OCI-LY7 (cell line): ENCODE results near the gene UBE2M. TPM values are rescaled to one million over a fixed set of nuclear protein-coding genes. Genes with fewer than 3 reads are reported as not detected.
"Not testable (repeated sequence)": the region's sequence is repeated elsewhere in the genome, so short reads cannot be mapped to it uniquely, and the experiment has no call there.

Experiments
- BruUV-seq: library from RNA; stranded (reverse); fragments of 400-500 nt; replicated peaks from 2 replicates; lab custom pipeline; 2021; lab: Mats Ljungman, UMichigan
- CTCF ChIA-PET: fragments of 300-600 bp; sonication (Branson Sonifier 250); formaldehyde crosslinking; loops from one replicate; lab custom pipeline; 2022; ENCODE audit warnings: antibody characterized with exemption; ENCODE audit not compliant: unreplicated experiment; lab: Charles Lee
- POLR2A ChIA-PET: fragments of 300-600 bp; sonication (Branson Sonifier 250); formaldehyde crosslinking; loops from one replicate; lab custom pipeline; 2022; ENCODE audit warnings: antibody characterized with exemption; lab: Charles Lee
- DNase-seq: peaks from one replicate; pipeline ENCODE4 v3.0.0-alpha.2; 2015; ENCODE audit warnings: low spot score
- H2AFZ ChIP-seq: fragments of 200-600 bp; sonication (generic), shearing (Covaris generic); 2 replicates; pipeline ENCODE4 v1.6.1; 2014; ENCODE audit warnings: mild to moderate bottlenecking, antibody characterized with exemption, low read length, moderate library complexity
- H3K27ac ChIP-seq: fragments of 200-600 bp; sonication (generic); 2 replicates; pipeline ENCODE4 v1.5.1; 2014; ENCODE audit warnings: mixed run types, low read depth, mild to moderate bottlenecking, moderate library complexity, low read length, inconsistent platforms; ENCODE audit not compliant: poor library complexity, severe bottlenecking
- H3K36me3 ChIP-seq: fragments of 200-600 bp; sonication (generic); 2 replicates; pipeline ENCODE4 v1.6.1; 2014; ENCODE audit warnings: mild to moderate bottlenecking, antibody characterized with exemption, low read length, moderate library complexity, mixed read lengths; ENCODE audit not compliant: insufficient read depth
- H3K4me1 ChIP-seq: fragments of 200-600 bp; sonication (generic); 2 replicates; pipeline ENCODE4 v1.5.1; 2014; ENCODE audit warnings: mild to moderate bottlenecking, low read length; ENCODE audit not compliant: insufficient read depth, poor library complexity, severe bottlenecking
- H3K4me2 ChIP-seq: fragments of 200-600 bp; sonication (generic); 2 replicates; pipeline ENCODE4 v1.6.1; 2014; ENCODE audit warnings: mild to moderate bottlenecking, low read length
- H3K4me3 ChIP-seq: fragments of 200-600 bp; sonication (generic); 2 replicates; pipeline ENCODE4 v1.5.1; 2014; ENCODE audit warnings: mild to moderate bottlenecking, low read depth, low read length; ENCODE audit not compliant: poor library complexity, severe bottlenecking
- H3K79me2 ChIP-seq: fragments of 200-600 bp; sonication (generic); 2 replicates; pipeline ENCODE4 v1.6.1; 2016; ENCODE audit warnings: low read depth, mild to moderate bottlenecking, low read length, moderate library complexity, mixed read lengths; ENCODE audit not compliant: insufficient read depth
- H3K9me2 ChIP-seq: fragments of 200-600 bp; sonication (generic); 2 replicates; pipeline ENCODE4 v1.6.1; 2016; ENCODE audit warnings: mild to moderate bottlenecking, low read length, mixed read lengths; ENCODE audit not compliant: insufficient read depth
- H3K9me3 ChIP-seq: fragments of 200-600 bp; sonication (generic); 2 replicates; pipeline ENCODE4 v1.6.1; 2014; ENCODE audit warnings: mild to moderate bottlenecking, mixed run types, low read length, mixed read lengths
- H4K20me1 ChIP-seq: fragments of 200-600 bp; sonication (generic); 2 replicates; pipeline ENCODE4 v1.6.1; 2014; ENCODE audit warnings: mild to moderate bottlenecking, antibody characterized with exemption, low read length, moderate library complexity, mixed read lengths; ENCODE audit not compliant: insufficient read depth
- CTCF ChIP-seq: fragments of 200-600 bp; sonication (generic); conservative IDR thresholded peaks from 2 replicates; pipeline ENCODE4 v1.5.1; 2014; ENCODE audit warnings: mild to moderate bottlenecking, antibody characterized with exemption, low read length, moderate library complexity, mixed read lengths
- EZH2phosphoT487 ChIP-seq: fragments of 200-600 bp; sonication (generic); IDR thresholded peaks from 2 replicates; pipeline ENCODE4 v1.6.1; 2018; ENCODE audit warnings: low read depth, borderline replicate concordance, mild to moderate bottlenecking, mixed run types, antibody characterized with exemption, low read length, moderate library complexity, mixed read lengths
- intact Hi-C: fragments of 100-400 bp; cut with micrococcal nuclease; formaldehyde crosslinking; loops from one replicate; pipeline ENCODE4 v1.10.0; 2022; ENCODE audit not compliant: unreplicated experiment
- microRNA-seq: library from miRNA; unstranded; fragments of <30 nt; microRNA quantifications from one replicate; pipeline ENCODE4 v1.2.0, GENCODE V29; 2022; ENCODE audit warnings: borderline replicate concordance
- small RNA-seq: library from RNA; depleted of rRNA; stranded (forward); fragments of <200 nt; gene quantifications from one replicate; pipeline ENCODE3, GENCODE V24; 2014
- total RNA-seq, 2 experiments: library from RNA; depleted of rRNA in 1 of 2; stranded (reverse); fragments of >200 nt in 1 of 2; shearing (Covaris generic) in 1 of 2; gene quantifications; 2 replicates each; pipeline ENCODE4 v1.2.3, GENCODE V29; 2014 to 2022

Gene UBE2M
- total RNA-seq, 2 experiments from 2014 or later: 101 to 117 TPM

DNA sequence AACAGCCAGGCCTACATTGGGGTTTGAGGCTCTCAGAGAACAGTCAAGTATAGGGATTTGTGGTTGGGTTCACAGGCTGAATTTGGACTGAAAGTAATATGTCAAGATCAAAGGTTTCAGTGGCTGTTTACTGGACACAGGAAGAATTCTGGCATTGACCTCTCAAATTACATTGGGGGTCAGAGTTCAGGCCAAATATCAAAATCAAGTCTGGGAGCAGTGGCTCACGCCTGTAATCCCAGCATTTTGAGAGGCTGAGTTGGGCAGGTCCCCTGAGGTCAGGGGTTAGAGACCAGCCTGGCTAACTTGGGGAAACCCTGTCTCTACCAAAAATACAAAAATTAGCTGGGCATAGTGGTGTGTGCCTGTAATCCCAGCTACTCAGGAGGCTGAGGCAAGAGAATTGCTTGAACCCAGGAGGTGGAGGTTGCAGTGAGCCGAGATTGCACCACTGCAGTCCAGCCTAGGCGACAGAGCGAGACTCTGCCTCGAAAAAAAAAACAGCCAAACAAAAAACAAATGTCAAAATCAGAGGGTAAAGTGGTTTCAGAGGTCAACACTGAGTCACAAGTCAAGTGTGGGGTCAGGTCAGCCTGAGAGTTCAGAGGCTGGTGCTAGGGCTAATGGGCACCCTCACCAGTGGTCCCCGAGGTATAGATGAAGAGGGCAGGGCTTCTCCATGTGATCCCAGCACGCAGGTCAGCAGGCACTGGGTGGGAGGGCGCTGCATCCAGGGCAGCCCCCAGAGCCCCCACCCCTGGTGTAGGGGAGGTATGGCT lies 48.1 kb downstream of the UBE2M start:
- no peak overlapping the region for H3K27ac ChIP-seq
- no TSS peak for BruUV-seq
- DNase-seq: no peak
- POLR2A ChIA-PET: no interaction called here
- peaks cover 17% of the 10 kb centered on the region; the same call in 1 of the 2 replicates for H3K36me3 ChIP-seq
- CTCF ChIA-PET: no interaction called here
- H3K9me2 ChIP-seq: no peaks in the 10 kb centered on the region
- intact Hi-C loops: no loop called here
- no peak overlapping the region for H3K4me3 ChIP-seq
- TF ChIP-seq CTCF: no peak
- TF ChIP-seq EZH2phosphoT487: no peak
- no peaks in the 10 kb centered on the region for H4K20me1 ChIP-seq
- no peaks in the 10 kb centered on the region for H3K79me2 ChIP-seq
- no peak overlapping the region for H2AFZ ChIP-seq
- no peak overlapping the region for H3K4me2 ChIP-seq
- no peaks in the 10 kb centered on the region for H3K9me3 ChIP-seq
- peaks cover 7% of the 10 kb centered on the region for H3K4me1 ChIP-seq

DNA sequence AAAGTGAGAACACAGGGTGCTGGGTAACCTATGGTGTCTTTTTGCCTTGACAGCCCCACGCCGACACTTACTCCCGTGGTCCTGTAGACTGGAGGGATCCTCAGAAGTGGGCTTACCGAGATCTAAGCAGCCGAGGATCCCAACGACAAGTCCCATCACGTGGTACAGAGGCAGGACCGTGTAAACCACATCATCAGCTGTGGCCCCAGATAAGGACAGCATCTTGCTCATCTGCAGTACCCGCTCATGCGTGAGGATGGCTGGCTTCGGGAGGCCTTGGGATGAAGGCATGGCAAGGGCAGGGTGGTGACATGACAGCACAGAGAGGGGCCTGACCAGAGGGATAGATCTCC lies 48.7 kb downstream of the UBE2M start:
- TF ChIP-seq CTCF (no peak), EZH2phosphoT487 (no peak)
- ChIA-PET CTCF (no interaction called here), POLR2A (no interaction called here)
- no peaks in the 10 kb centered on the region for H3K9me3 ChIP-seq
- no peaks in the 10 kb centered on the region for H3K79me2 ChIP-seq
- H3K36me3 ChIP-seq: peaks cover 17% of the 10 kb centered on the region; the same call in 1 of the 2 replicates
- no peak overlapping the region for H3K4me3 ChIP-seq
- H4K20me1 ChIP-seq: no peaks in the 10 kb centered on the region
- peaks cover 7% of the 10 kb centered on the region for H3K4me1 ChIP-seq
- H3K27ac ChIP-seq: no peak overlapping the region
- intact Hi-C loops: no loop called here
- no peak for DNase-seq
- no peaks in the 10 kb centered on the region for H3K9me2 ChIP-seq
- BruUV-seq: no TSS peak
- no peak overlapping the region for H2AFZ ChIP-seq
- no peak overlapping the region for H3K4me2 ChIP-seq

GRCh38 chr19:58507602-58508223 lies 50.7 kb downstream of the UBE2M start:
- CTCF ChIA-PET, H2AFZ ChIP-seq, H3K9me2 ChIP-seq, H3K4me2 ChIP-seq, H3K9me3 ChIP-seq, intact Hi-C loops, DNase-seq, H3K4me1 ChIP-seq, H4K20me1 ChIP-seq, POLR2A ChIA-PET, H3K4me3 ChIP-seq, BruUV-seq, H3K79me2 ChIP-seq, H3K27ac ChIP-seq, H3K36me3 ChIP-seq: not testable (repeated sequence)

Small RNA genes within 50 kb of the gene (microRNA-seq; reads per million reads assigned to microRNA genes)
- gene MIR6807: not detected

Small RNA genes within 50 kb of the gene (small RNA-seq; reads per million reads assigned to genes)
- not detected for gene MIR6807
- not detected for gene RN7SL525P

Other genes starting within 250 kb of the UBE2M start
- 2.6 and 3.3 TPM in 2 replicates for gene ZSCAN22, start 231.6 kb downstream of the UBE2M start, total RNA-seq (2014; rRNA removed; shearing (Covaris generic))
- 3.7 and 5.1 TPM in 2 replicates for gene ZSCAN22, start 231.6 kb downstream of the UBE2M start, total RNA-seq (2022)
- gene A1BG, start 205.1 kb downstream of the UBE2M start, total RNA-seq (2014; rRNA removed; shearing (Covaris generic)): 21.3 and 47.2 TPM in 2 replicates
- 24.5 and 26.9 TPM in 2 replicates for gene A1BG, start 205.1 kb downstream of the UBE2M start, total RNA-seq (2022)
- gene ZNF497, start 195.9 kb downstream of the UBE2M start, total RNA-seq (2014; rRNA removed; shearing (Covaris generic)): 2.8 and 3.6 TPM in 2 replicates
- gene ZNF497, start 195.9 kb downstream of the UBE2M start, total RNA-seq (2022): 4.5 and 6.1 TPM in 2 replicates
- gene ZNF837, start 177.6 kb downstream of the UBE2M start, total RNA-seq (2014; rRNA removed; shearing (Covaris generic)): 1.8 and 3.0 TPM in 2 replicates
- 5.3 and 5.8 TPM in 2 replicates for gene ZNF837, start 177.6 kb downstream of the UBE2M start, total RNA-seq (2022)
- 3,315 and 3,333 TPM in 2 replicates for gene RPS5, start 171.3 kb downstream of the UBE2M start, total RNA-seq (2014; rRNA removed; shearing (Covaris generic))
- 1,573 and 1,607 TPM in 2 replicates for gene RPS5, start 171.3 kb downstream of the UBE2M start, total RNA-seq (2022)
- 0.75 and 2.1 TPM in 2 replicates for gene RNF225, start 163.0 kb downstream of the UBE2M start, total RNA-seq (2014; rRNA removed; shearing (Covaris generic))
- 0.77 and 1.7 TPM in 2 replicates for gene RNF225, start 163.0 kb downstream of the UBE2M start, total RNA-seq (2022)
- 9.8 and 12.4 TPM in 2 replicates for gene ZNF584, start 150.0 kb downstream of the UBE2M start, total RNA-seq (2014; rRNA removed; shearing (Covaris generic))
- 7.6 and 10.4 TPM in 2 replicates for gene ZNF584, start 150.0 kb downstream of the UBE2M start, total RNA-seq (2022)
- gene ZNF132, start 118.5 kb downstream of the UBE2M start, total RNA-seq (2014; rRNA removed; shearing (Covaris generic)): not detected in 2 replicates
- gene ZNF132, start 118.5 kb downstream of the UBE2M start, total RNA-seq (2022): not detected in 2 replicates
- gene ZNF324B, start 107.0 kb downstream of the UBE2M start, total RNA-seq (2014; rRNA removed; shearing (Covaris generic)): 10.6 and 13.8 TPM in 2 replicates
- 13.5 and 14.5 TPM in 2 replicates for gene ZNF324B, start 107.0 kb downstream of the UBE2M start, total RNA-seq (2022)
- 16.5 and 23.3 TPM in 2 replicates for gene ZNF324, start 91.5 kb downstream of the UBE2M start, total RNA-seq (2014; rRNA removed; shearing (Covaris generic))
- gene ZNF324, start 91.5 kb downstream of the UBE2M start, total RNA-seq (2022): 11.9 and 13.2 TPM in 2 replicates
- gene ZNF446, start 82.3 kb downstream of the UBE2M start, total RNA-seq (2014; rRNA removed; shearing (Covaris generic)): 8.0 and 9.9 TPM in 2 replicates
- gene ZNF446, start 82.3 kb downstream of the UBE2M start, total RNA-seq (2022): 11.0 and 11.1 TPM in 2 replicates
- 28.0 and 44.1 TPM in 2 replicates for gene SLC27A5, start 46.6 kb downstream of the UBE2M start, total RNA-seq (2014; rRNA removed; shearing (Covaris generic))
- 29.4 and 29.8 TPM in 2 replicates for gene SLC27A5, start 46.6 kb downstream of the UBE2M start, total RNA-seq (2022)
- 6.7 and 10.7 TPM in 2 replicates for gene ZBTB45, start 38.8 kb downstream of the UBE2M start, total RNA-seq (2014; rRNA removed; shearing (Covaris generic))
- gene ZBTB45, start 38.8 kb downstream of the UBE2M start, total RNA-seq (2022): 14.7 and 16.4 TPM in 2 replicates
- gene TRIM28, start 14.5 kb downstream of the UBE2M start, total RNA-seq (2014; rRNA removed; shearing (Covaris generic)): 551 and 729 TPM in 2 replicates
- gene TRIM28, start 14.5 kb downstream of the UBE2M start, total RNA-seq (2022): 601 and 603 TPM in 2 replicates
- gene CHMP2A, start 3.5 kb downstream of the UBE2M start, total RNA-seq (2014; rRNA removed; shearing (Covaris generic)): 72.7 and 108 TPM in 2 replicates
- gene CHMP2A, start 3.5 kb downstream of the UBE2M start, total RNA-seq (2022): 101 and 112 TPM in 2 replicates
- 20.7 and 30.0 TPM in 2 replicates for gene MZF1, start 14.7 kb upstream of the UBE2M start, total RNA-seq (2014; rRNA removed; shearing (Covaris generic))
- 39.1 and 41.1 TPM in 2 replicates for gene MZF1, start 14.7 kb upstream of the UBE2M start, total RNA-seq (2022)